H1 (cell line): ENCODE results near the gene MCM3AP. TPM values are rescaled to one million over a fixed set of nuclear protein-coding genes. Genes with fewer than 3 reads are reported as not detected.

Experiments
- CTCF ChIA-PET: fragments of 300-600 bp; sonication (Branson Sonifier 250); formaldehyde crosslinking; loops from one replicate; lab custom pipeline; 2021; ENCODE audit not compliant: partially characterized antibody; lab: Charles Lee
- POLR2A ChIA-PET: fragments of 300-600 bp; sonication (Branson Sonifier 250); formaldehyde crosslinking; loops from one replicate; lab custom pipeline; 2021; ENCODE audit warnings: inconsistent platforms; ENCODE audit not compliant: partially characterized antibody; lab: Charles Lee
- DNase-seq, 2 experiments: peaks; one replicate each; pipeline versions ENCODE4 v3.0.0 to v3.0.0-alpha.2; 2010 to 2022; ENCODE audit warnings: low spot score in 2 of 2, low read depth in 1 of 2, mixed read lengths in 1 of 2
- FAIRE-seq: peaks from 2 replicates; lab custom pipeline; 2011; peaks lifted over from hg19 to GRCh38; lab: Jason Lieb, UNC
- H2AFZ ChIP-seq: 2 replicates; pipeline ENCODE4 v1.8.1; 2012; ENCODE audit warnings: low read length, inconsistent platforms
- H2AK5ac ChIP-seq: 2 replicates; pipeline ENCODE4 v1.6.1; 2013; ENCODE audit warnings: low read depth, low read length
- H2BK120ac ChIP-seq: replicated peaks from 2 replicates; pipeline ENCODE3; 2013; ENCODE audit warnings: low read depth, low read length, inconsistent platforms
- H2BK12ac ChIP-seq: 2 replicates; pipeline ENCODE4 v1.6.1; 2013; ENCODE audit warnings: low read depth, low read length
- H2BK15ac ChIP-seq: 2 replicates; pipeline ENCODE4 v1.6.1; 2013; ENCODE audit warnings: low read length
- H2BK20ac ChIP-seq: 2 replicates; pipeline ENCODE4 v1.6.1; 2013; ENCODE audit warnings: low read length
- H2BK5ac ChIP-seq: 2 replicates; pipeline ENCODE4 v1.6.1; 2013; ENCODE audit warnings: low read depth, low read length
- H3K14ac ChIP-seq: 2 replicates; pipeline ENCODE4 v1.6.1; 2013; ENCODE audit warnings: inconsistent platforms; ENCODE audit not compliant: insufficient read length
- H3K18ac ChIP-seq: 2 replicates; pipeline ENCODE4 v1.6.1; 2013; ENCODE audit warnings: low read length; ENCODE audit errors: extremely low read depth
- H3K23ac ChIP-seq: 2 replicates; pipeline ENCODE4 v1.6.1; 2013; ENCODE audit warnings: inconsistent platforms; ENCODE audit not compliant: insufficient read length
- H3K23me2 ChIP-seq: 2 replicates; pipeline ENCODE4 v1.6.1; 2013; ENCODE audit warnings: low read depth, low read length
- H3K27ac ChIP-seq: 2 replicates; pipeline ENCODE4 v1.6.1; 2011; ENCODE audit warnings: low read depth, low read length, inconsistent platforms
- H3K27me3 ChIP-seq, 4 experiments: replicated peaks in 1 of 4; 1 replicate in 1 of 4; 2 replicates in 3 of 4; pipeline versions ENCODE4 v1.6.1 to v1.8.1; 2011 to 2013; ENCODE audit warnings: low read length in 3 of 4, mild to moderate bottlenecking in 3 of 4, inconsistent platforms in 2 of 4, mixed read lengths in 2 of 4, moderate library complexity in 1 of 4; ENCODE audit not compliant: control insufficient read depth in 3 of 4, insufficient read depth in 3 of 4; ENCODE audit errors: extremely low read depth in 1 of 4
- H3K36me3 ChIP-seq, 4 experiments: 2 replicates each; pipeline versions ENCODE4 v1.6.1 to v1.8.1; 2011 to 2013; ENCODE audit warnings: mild to moderate bottlenecking in 4 of 4, low read length in 3 of 4, moderate library complexity in 2 of 4, control low read depth in 1 of 4, inconsistent platforms in 1 of 4; ENCODE audit not compliant: insufficient read depth in 4 of 4, control insufficient read depth in 2 of 4
- H3K4ac ChIP-seq: replicated peaks from 2 replicates; pipeline ENCODE3; 2013; ENCODE audit warnings: low read length, low read depth, mixed read lengths, inconsistent platforms; ENCODE audit not compliant: insufficient read length
- H3K4me1 ChIP-seq, 4 experiments: replicated peaks in 1 of 4; 1 replicate in 1 of 4; 2 replicates in 3 of 4; pipeline versions ENCODE4 v1.6.1 to v1.8.1; 2011 to 2013; ENCODE audit warnings: low read length in 3 of 4, inconsistent platforms in 2 of 4, mixed read lengths in 1 of 4; ENCODE audit not compliant: insufficient read depth in 4 of 4, control insufficient read depth in 3 of 4
- H3K4me2 ChIP-seq, 2 experiments: 2 replicates each; pipeline versions ENCODE4 v1.6.1 to v1.8.1; 2011 to 2013; ENCODE audit warnings: low read depth in 2 of 2, low read length in 2 of 2, control low read depth in 1 of 2, inconsistent platforms in 1 of 2, mild to moderate bottlenecking in 1 of 2; ENCODE audit not compliant: insufficient read depth in 1 of 2
- H3K4me3 ChIP-seq, 4 experiments: fragments of 200-600, 300-600 bp in 1 of 4; sonication (generic), shearing (Covaris generic), sonication (Bioruptor Twin) in 1 of 4; 2 replicates each; pipeline versions ENCODE4 v1.5.1 to v1.8.1; 2011 to 2016; ENCODE audit warnings: low read length in 4 of 4, low read depth in 3 of 4, control low read depth in 2 of 4, inconsistent platforms in 2 of 4, mild to moderate bottlenecking in 2 of 4, mixed read lengths in 1 of 4, moderate library complexity in 1 of 4; ENCODE audit not compliant: insufficient read depth in 2 of 4; ENCODE audit errors: extremely low read depth in 1 of 4
- H3K56ac ChIP-seq: replicated peaks from 2 replicates; pipeline ENCODE3; 2013; ENCODE audit warnings: low read depth, mild to moderate bottlenecking, mixed read lengths, low read length, inconsistent platforms; ENCODE audit not compliant: insufficient read length
- H3K79me1 ChIP-seq: 2 replicates; pipeline ENCODE4 v1.6.1; 2013; ENCODE audit warnings: low read depth, low read length, control low read depth
- H3K79me2 ChIP-seq, 2 experiments: 2 replicates each; pipeline versions ENCODE4 v1.6.1 to v1.8.1; 2012 to 2013; ENCODE audit warnings: low read length in 2 of 2, mild to moderate bottlenecking in 2 of 2, inconsistent platforms in 1 of 2; ENCODE audit not compliant: insufficient read depth in 2 of 2, control insufficient read depth in 1 of 2
- H3K9ac ChIP-seq, 4 experiments: replicated peaks in 1 of 4; 1 replicate in 1 of 4; 2 replicates in 3 of 4; pipeline versions ENCODE4 v1.6.1 to v1.8.1; 2011 to 2013; ENCODE audit warnings: low read depth in 3 of 4, low read length in 3 of 4, control low read depth in 2 of 4, mild to moderate bottlenecking in 2 of 4, moderate library complexity in 2 of 4, inconsistent platforms in 1 of 4; ENCODE audit errors: extremely low read depth in 1 of 4
- H3K9me3 ChIP-seq, 2 experiments: 2 replicates each; pipeline versions ENCODE4 v1.6.1 to v1.8.1; 2012 to 2013; ENCODE audit warnings: mild to moderate bottlenecking in 2 of 2, moderate library complexity in 2 of 2, control low read depth in 1 of 2, inconsistent platforms in 1 of 2, low read depth in 1 of 2, low read length in 1 of 2, mixed read lengths in 1 of 2; ENCODE audit not compliant: insufficient read depth in 2 of 2
- H4K20me1 ChIP-seq, 2 experiments: replicated peaks in 1 of 2; 2 replicates each; pipeline versions ENCODE3 to v1.8.1; 2011 to 2013; ENCODE audit warnings: inconsistent platforms in 2 of 2, low read length in 2 of 2, mild to moderate bottlenecking in 1 of 2; ENCODE audit not compliant: insufficient read depth in 2 of 2, control insufficient read depth in 1 of 2
- H4K5ac ChIP-seq: 2 replicates; pipeline ENCODE4 v1.6.1; 2013; ENCODE audit warnings: low read length, low read depth, mixed read lengths, inconsistent platforms; ENCODE audit not compliant: insufficient read length
- H4K8ac ChIP-seq: 2 replicates; pipeline ENCODE4 v1.8.0; 2013; ENCODE audit warnings: mild to moderate bottlenecking, moderate library complexity, low read length, inconsistent platforms; ENCODE audit not compliant: insufficient read depth; ENCODE audit errors: extremely low read depth
- H4K91ac ChIP-seq: replicated peaks from 2 replicates; pipeline ENCODE3; 2013; ENCODE audit warnings: low read length, mixed read lengths, inconsistent platforms; ENCODE audit not compliant: insufficient read length
- ASH2L ChIP-seq: fragments of 200-600, 300-600 bp; sonication (generic); IDR thresholded peaks from one replicate; pipeline ENCODE4 v1.7.1; 2017; ENCODE audit warnings: low read length
- ATF2 ChIP-seq: IDR thresholded peaks from 2 replicates; pipeline ENCODE4 v1.6.1; 2012; ENCODE audit warnings: low read length, inconsistent platforms
- ATF3 ChIP-seq: IDR thresholded peaks from 2 replicates; pipeline ENCODE4 v1.6.1; 2011; ENCODE audit warnings: low read depth, mild to moderate bottlenecking, low read length; ENCODE audit not compliant: insufficient read depth
- BRCA1 ChIP-seq: IDR thresholded peaks from 2 replicates; pipeline ENCODE4 v1.6.1; 2012; ENCODE audit warnings: low read depth, low read length, improper control_type of control experiment
- EZH2 ChIP-seq: fragments of 200-600 bp; sonication (generic); IDR thresholded peaks from 2 replicates; pipeline ENCODE4 v1.7.1; 2012; ENCODE audit warnings: low read depth, mild to moderate bottlenecking, moderate library complexity, low read length, inconsistent platforms; ENCODE audit not compliant: severe bottlenecking
- KDM4A ChIP-seq: IDR thresholded peaks from one replicate; pipeline ENCODE4 v1.7.1; 2012; ENCODE audit warnings: low read depth, mild to moderate bottlenecking, moderate library complexity, low read length, inconsistent platforms; ENCODE audit not compliant: severe bottlenecking
- RFX5 ChIP-seq: IDR thresholded peaks from 2 replicates; pipeline ENCODE4 v1.6.1; 2011; ENCODE audit warnings: low read depth, low read length, improper control_type of control experiment, borderline replicate concordance
- TAF1 ChIP-seq: IDR thresholded peaks from 2 replicates; pipeline ENCODE4 v1.6.1; 2011; ENCODE audit warnings: mild to moderate bottlenecking, low read depth, low read length
- TAF7 ChIP-seq: optimal IDR thresholded peaks from 2 replicates; pipeline ENCODE3; 2011; ENCODE audit warnings: low read depth, mild to moderate bottlenecking, inconsistent platforms, low read length, moderate library complexity, borderline replicate concordance
- USF2 ChIP-seq: IDR thresholded peaks from 2 replicates; pipeline ENCODE4 v1.6.1; 2011; ENCODE audit warnings: low read length, improper control_type of control experiment
- WGBS, 2 experiments: shearing (Covaris generic) in 1 of 2; methylation state at CpG; one replicate each; pipeline versions ENCODE4 v1.1.6 to v1.1.7; 2013 to 2015; ENCODE audit warnings: low lambda C conversion rate in 2 of 2, mixed read lengths in 2 of 2, inconsistent platforms in 1 of 2, low coverage in 1 of 2, missing lambda C conversion rate in 1 of 2; ENCODE audit not compliant: insufficient replicate concordance in 2 of 2, insufficient coverage in 1 of 2, insufficient read length in 1 of 2; ENCODE audit errors: extremely low coverage in 1 of 2, missing lambda C conversion rate in 1 of 2; 5-methylcytosine and 5-hydroxymethylcytosine counted together
- polyA plus RNA-seq, 7 experiments: library from polyadenylated mRNA; depleted of rRNA in 3 of 7; stranded (reverse) in 5 of 7; unstranded in 2 of 7; fragments of >200 nt in 5 of 7; fragments of 200-250 nt in 2 of 7; gene quantifications; 1 replicate in 5 of 7; 2 replicates in 1 of 7; 4 replicates in 1 of 7; pipeline versions ENCODE4 v1.2.1 to v1.2.3, GENCODE V29; 2011 to 2013; ENCODE audit warnings: missing spikeins in 2 of 7, mixed read lengths in 2 of 7
- total RNA-seq: library from RNA; stranded (reverse); fragmentation: NEBNext Ultra II Directional; extraction: Animal tissue kit (Norgen Biotek cat#: 25700); gene quantifications from 2 replicates; pipeline ENCODE4 v1.2.1, GENCODE V29; 2021

MCM3AP gene
- total and polyA plus RNA-seq, 2 of the 8 experiments (the other 6 are each of a cell fraction or from before 2014, with no cell fraction given) = 37.2 to 119 TPM

GRCh38 chr21:46304437-46304836, 19.0 kb upstream of the MCM3AP start:
- no peak overlapping the region; a peak in 1 of 7 replicates for H3K9ac ChIP-seq
- no peak overlapping the region for H4K91ac ChIP-seq
- H3K27ac ChIP-seq = no peak overlapping the region
- ChIA-PET POLR2A (no interaction called here), CTCF (interaction anchor here (0.6 kb wide), 1 partner anchor 40 kb away, joined by 3 read pairs; no protein-coding TSS in a partner anchor)
- H3K79me1 ChIP-seq = no peaks in the 10 kb centered on the region
- H2BK12ac ChIP-seq = no peak overlapping the region
- peak overlapping the region; percentile 32 for H3K23ac ChIP-seq
- no peaks in the 10 kb centered on the region; a peak in 1 of 4 replicates for H3K9me3 ChIP-seq
- H2AK5ac ChIP-seq = no peak overlapping the region
- H2BK20ac ChIP-seq = no peak overlapping the region
- no peak overlapping the region for H4K5ac ChIP-seq
- no peaks in the 10 kb centered on the region for H3K23me2 ChIP-seq
- H3K4me3 ChIP-seq = no peak overlapping the region
- no peak overlapping the region for H4K8ac ChIP-seq
- no peak overlapping the region for H2BK120ac ChIP-seq
- 94% methylated on average over 5 of the region's 5 CpGs; no CpG with 5 or more reads in 1 of the 2 experiments for WGBS, 2 experiments
- no peak overlapping the region for H3K18ac ChIP-seq
- H3K79me2 ChIP-seq = no peaks in the 10 kb centered on the region
- H3K36me3 ChIP-seq = peaks cover 2 to 41% (median 17%) of the 10 kb centered on the region in 4 experiments; a peak in 6 of 8 replicates
- no peak overlapping the region for H3K4me2 ChIP-seq
- no peak overlapping the region for H3K14ac ChIP-seq
- H3K4me1 ChIP-seq = no peaks in the 10 kb centered on the region
- H3K4ac ChIP-seq = no peak overlapping the region
- H2BK15ac ChIP-seq = no peak overlapping the region
- no peak overlapping the region for H2BK5ac ChIP-seq
- DNase-seq (no peak), FAIRE-seq (no peak)
- H2AFZ ChIP-seq = no peak overlapping the region
- peaks cover 0 to 4% of the 10 kb centered on the region in 2 experiments for H4K20me1 ChIP-seq
- H3K27me3 ChIP-seq = no peaks in the 10 kb centered on the region
- H3K56ac ChIP-seq = no peak overlapping the region
- no peak for TF ChIP-seq EZH2
- no peak for TF ChIP-seq TAF7
- TF ChIP-seq TAF1 = no peak
- TF ChIP-seq BRCA1 = no peak
- no peak for TF ChIP-seq KDM4A
- no peak for TF ChIP-seq ASH2L
- no peak for TF ChIP-seq ATF2
- TF ChIP-seq ATF3 = no peak
- no peak for TF ChIP-seq RFX5
- no peak for TF ChIP-seq USF2
